ENCODE data around the gene ZNF234.
"Not testable (repeated sequence)": the region's sequence is repeated elsewhere in the genome, so short reads cannot be mapped to it uniquely, and the experiment has no call there.

ZNF234 gene

DNA sequence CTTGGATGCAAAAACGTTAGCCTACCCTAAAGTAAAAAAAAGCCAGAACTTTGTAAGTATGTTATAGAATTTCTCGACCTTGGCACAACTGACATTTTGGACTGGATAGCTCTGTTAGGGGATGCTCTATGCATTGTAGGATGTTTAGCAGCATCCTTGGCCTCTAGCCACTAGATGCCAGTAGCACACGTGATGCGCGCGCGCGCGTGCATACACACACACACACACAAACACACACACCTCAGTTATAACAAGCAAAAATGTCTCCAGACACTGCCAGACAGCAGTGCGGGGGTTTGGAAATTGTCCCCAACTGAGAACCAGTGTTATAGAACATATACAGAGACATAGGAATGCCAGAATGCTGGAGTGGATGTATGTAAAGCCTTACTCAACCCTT, 40.8 kb downstream of the ZNF234 start:
- DNase-seq = no peak

DNA sequence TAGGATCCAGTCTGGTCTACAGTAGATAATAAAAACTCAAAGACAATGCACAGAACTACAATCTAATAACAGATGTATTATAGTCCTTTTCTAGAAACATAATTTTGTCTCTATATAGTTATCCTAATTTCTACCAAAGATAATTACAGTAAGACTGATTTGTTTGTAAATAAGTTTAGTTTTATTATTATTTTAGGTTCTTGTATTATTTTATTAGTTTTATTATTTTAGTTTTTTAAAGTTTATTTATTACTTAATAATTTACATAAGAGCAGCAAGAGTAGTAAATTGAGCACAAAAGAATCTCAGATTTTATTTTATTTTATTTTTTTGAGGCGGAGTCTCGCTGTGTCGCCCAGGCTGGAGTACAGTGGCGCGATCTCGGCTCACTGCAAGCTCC, 48.7 kb downstream of the ZNF234 start:
- no peak for DNase-seq

DNA sequence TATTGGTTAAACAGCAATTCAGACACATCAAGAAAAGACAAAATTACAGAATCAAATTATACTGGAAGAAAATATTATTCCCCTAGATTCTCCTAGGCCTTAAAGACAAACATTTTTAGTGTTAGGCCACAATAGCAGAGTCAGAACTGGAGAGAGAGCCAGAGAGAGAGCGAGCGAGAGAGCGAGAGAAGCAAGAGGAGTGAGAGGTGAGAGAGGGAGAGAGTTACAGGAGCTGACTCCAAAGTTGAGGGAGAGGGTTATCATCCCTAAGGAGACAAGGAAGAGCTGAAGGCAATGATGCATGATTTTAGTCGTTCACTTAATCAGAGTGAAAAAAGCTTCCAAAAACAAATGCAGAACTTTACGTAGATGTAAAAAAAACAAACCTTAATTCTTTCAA, 50.8 kb downstream of the ZNF234 start:
- no peak for DNase-seq

DNA sequence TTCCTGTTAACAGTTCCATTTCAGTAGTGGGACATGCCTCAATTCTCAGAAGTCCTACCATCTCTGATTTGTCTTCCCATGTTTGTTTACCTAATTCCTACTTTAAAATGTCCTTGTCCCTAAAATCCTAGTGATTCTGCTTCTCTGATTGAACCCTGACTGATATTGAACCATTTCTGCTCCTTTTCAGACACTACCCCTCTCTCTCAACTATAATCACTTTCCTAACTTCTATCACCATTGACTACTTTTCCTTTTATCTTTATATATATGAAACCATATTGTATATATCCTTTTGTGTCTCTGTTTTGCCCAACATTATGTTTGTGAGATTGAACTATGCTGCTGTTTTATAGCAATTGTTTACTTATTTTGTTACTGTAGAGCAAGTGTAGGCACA, 55.4 kb downstream of the ZNF234 start:
- no peak for DNase-seq

DNA sequence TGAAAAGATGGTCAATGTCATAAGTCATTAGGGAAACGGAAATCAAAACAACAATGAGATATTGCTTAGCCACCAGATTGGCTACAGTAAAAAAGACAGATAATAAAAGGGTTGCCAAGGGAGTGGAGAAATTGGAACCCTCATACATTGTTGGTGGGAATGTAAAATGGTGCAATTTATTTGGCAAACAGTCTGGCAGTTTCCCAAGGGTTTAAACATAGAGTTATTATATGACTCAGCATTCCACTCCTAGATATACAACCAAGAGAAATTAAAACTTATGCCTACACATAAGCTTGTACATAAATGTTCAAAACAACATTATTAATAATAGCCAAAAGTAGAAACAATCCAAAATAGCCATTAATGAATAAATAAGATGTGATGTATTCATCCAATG, 61.1 kb downstream of the ZNF234 start:
- DNase-seq = peak; percentile 30

DNA sequence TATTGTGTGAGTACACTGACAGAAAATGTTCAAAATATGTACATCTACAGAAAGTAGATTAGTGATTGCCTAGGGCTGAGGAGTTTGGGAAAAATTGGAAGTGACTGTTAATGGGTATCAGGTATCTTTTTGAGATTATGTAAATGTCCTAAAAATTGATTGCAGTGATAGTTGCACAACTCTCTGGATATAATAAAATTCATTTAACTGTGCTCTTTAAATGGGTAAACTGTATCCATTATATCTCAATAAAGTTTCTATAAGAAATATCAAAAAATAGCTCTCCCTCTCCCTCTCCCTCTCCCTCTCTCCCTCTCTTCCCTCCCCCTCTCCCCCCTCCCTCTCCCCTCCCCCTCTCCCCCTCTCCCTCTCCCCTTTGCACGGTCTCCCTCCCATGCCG, 61.6 kb downstream of the ZNF234 start:
- no peak for DNase-seq

DNA sequence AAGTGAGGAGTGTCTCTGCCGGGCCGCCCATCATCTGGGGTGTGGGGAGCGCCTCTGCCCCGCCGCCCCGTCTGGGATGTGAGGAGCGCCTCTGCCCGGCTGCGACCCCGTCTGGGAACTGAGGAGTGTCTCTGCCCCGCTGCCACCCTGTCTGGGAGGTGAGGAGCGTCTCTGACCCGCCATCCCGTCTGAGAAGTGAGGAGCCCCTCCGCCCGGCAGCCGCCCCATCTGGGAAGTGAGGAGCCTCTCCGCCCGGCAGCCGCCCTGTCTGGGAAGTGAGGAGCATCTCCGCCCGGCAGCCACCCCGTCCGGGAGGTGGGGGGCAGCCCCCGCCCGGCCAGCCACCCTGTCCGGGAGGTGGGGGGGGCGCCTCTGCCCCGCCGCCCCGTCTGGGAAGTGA, 62.5 kb downstream of the ZNF234 start:
- not testable (repeated sequence) for DNase-seq

DNA sequence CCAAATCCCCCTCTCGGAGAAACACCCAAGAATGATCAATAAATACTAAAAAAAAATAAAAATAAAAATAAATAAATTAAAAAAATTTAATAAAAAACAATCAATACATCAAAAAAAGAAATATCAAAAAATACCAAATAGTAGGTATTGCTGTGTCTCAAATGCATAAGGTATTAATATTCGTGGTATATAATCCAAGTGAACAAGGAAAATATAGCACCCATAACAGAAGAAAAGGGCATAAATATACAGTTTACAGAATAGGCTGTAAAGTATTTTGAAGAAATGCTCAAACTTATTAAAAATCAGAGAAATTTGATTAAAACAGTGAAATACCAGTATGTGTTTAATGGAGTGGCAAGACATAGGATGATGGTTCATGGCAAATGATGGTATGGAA, 63.4 kb downstream of the ZNF234 start:
- no peak for DNase-seq

DNA sequence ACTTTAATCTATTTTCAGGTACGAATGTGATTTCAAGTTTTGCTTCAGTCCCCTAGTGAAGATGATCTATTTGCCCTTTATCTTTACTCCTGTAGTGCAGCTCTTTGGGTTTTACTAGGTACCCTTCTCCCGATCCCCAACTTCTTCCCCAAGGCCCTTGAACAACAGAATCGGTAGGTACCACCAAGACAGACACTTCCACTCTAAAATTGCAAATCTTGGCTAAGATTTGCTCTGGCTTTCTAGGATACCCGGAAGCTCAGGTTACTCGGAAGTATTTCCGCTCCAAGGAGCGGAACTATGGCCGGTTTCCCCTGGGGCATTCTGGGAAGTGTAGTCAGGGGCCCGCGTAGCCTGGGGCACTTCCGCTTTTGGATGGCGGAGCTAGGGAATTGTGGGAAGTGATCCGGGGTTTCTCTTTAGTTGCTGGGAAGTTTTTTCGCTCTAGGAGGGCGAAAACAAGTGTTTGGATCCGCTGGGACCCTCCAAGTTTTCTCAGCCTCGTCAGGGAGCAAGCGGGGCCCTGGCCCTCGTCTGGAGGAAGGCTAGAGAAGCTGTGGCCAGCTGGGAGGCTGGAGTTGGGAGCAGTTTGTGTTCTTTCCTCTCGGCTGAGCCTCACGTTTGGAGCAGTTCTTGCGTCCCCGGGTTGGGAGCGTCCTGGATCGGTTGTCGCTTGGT, 65.9 kb downstream of the ZNF234 start:
- peak; percentile 96 for DNase-seq

All from EL (cell line).